NOMO-1 treated with dmso at 0.1 percent for 144 hours (cell line): Measurements from ENCODE around the gene ZNF575.
"Not testable (repeated sequence)": the region's sequence is repeated elsewhere in the genome, so short reads cannot be mapped to it uniquely, and the experiment has no call there.

Experiments used
- DNase-seq: peaks from one replicate; lab custom pipeline; 2025; ENCODE audit not compliant: unreplicated experiment; lab: John Stamatoyannopoulos, UW

The ZNF575 gene

GRCh38 chr19:43510713-43511112 is 22.3 kb upstream of the ZNF575 start:
- no peak for DNase-seq

GRCh38 chr19:43511324-43511723 is 21.7 kb upstream of the ZNF575 start:
- DNase-seq = no peak

- not testable (repeated sequence) for DNase-seq
Observed at GRCh38 chr19:43512399-43512798, 20.6 kb upstream of the ZNF575 start.

GRCh38 chr19:43518051-43518450 is 14.9 kb upstream of the ZNF575 start:
- no peak for DNase-seq

GRCh38 chr19:43519436-43520088 is 13.4 kb upstream of the ZNF575 start:
- DNase-seq = peak; percentile 68

- no peak for DNase-seq
Observed at GRCh38 chr19:43522929-43523328, 10.1 kb upstream of the ZNF575 start.

GRCh38 chr19:43523696-43524095 is 9.3 kb upstream of the ZNF575 start:
- not testable (repeated sequence) for DNase-seq

- peak; percentile 83 for DNase-seq
Observed at GRCh38 chr19:43524922-43525835, 7.8 kb upstream of the ZNF575 start.

- DNase-seq = no peak
Observed at GRCh38 chr19:43525836-43526771, 6.9 kb upstream of the ZNF575 start.

- DNase-seq = peak; percentile 68
Observed at GRCh38 chr19:43526884-43527859, 5.8 kb upstream of the ZNF575 start, which contains the start of gene ETHE1. Gene ETHE1, minus strand, starts transcription at chr19:43527201. Its CDS starts 24 bp downstream, at chr19:43527177.

- DNase-seq = no peak
Observed at GRCh38 chr19:43527860-43528622, 4.9 kb upstream of the ZNF575 start.

- DNase-seq = peak; percentile 42
Observed at GRCh38 chr19:43532571-43532961, 422 bp upstream of the ZNF575 start.

GRCh38 chr19:43533546-43534304 is 737 bp downstream of the ZNF575 start:
- DNase-seq = peak; percentile 93

- DNase-seq = no peak
Observed at GRCh38 chr19:43534305-43534815, 1.4 kb downstream of the ZNF575 start.

GRCh38 chr19:43534816-43535761 is 2.1 kb downstream of the ZNF575 start:
- DNase-seq = no peak

GRCh38 chr19:43538922-43539321 is 5.9 kb downstream of the ZNF575 start:
- no peak for DNase-seq

GRCh38 chr19:43540381-43540780 is 7.4 kb downstream of the ZNF575 start:
- no peak for DNase-seq
